Inflammatory macrophage treated with lipopolysaccharide for 4 hours (primary cell): ENCODE data around the gene PRKCH.
A peak's percentile ranks its signal among the peaks of the same experiment; 100 is the strongest.

Source experiments
- DNase-seq: peaks from one replicate; pipeline ENCODE4 v3.0.0-alpha.2; 2020

The PRKCH gene

DNA sequence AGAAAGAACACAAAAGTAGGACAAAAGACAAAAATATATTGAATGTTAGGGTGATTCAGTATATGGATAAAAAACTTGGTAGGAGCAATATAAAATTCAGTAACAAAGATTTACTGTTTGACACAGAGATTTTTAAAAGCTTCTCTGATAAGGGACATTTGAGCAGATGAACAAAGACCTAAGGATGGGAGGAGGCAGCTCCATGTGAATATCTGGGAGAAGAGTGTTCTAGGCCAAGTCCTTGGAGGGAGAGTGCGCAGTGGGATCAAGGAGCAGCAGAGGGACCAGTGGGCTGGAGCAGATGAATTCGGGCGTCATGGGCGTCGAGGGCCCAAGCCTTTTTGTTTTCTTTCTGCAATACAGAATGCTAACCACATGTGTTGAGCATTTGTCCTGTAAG is 174.4 kb downstream of the PRKCH start:
- no peak for DNase-seq

- DNase-seq = no peak
Observed at GRCh38 chr14:61498303-61498702, 176.9 kb downstream of the PRKCH start.

GRCh38 chr14:61498811-61499210 is 177.4 kb downstream of the PRKCH start:
- no peak for DNase-seq

- no peak for DNase-seq
Observed at GRCh38 chr14:61499991-61500390, 178.6 kb downstream of the PRKCH start.

GRCh38 chr14:61501714-61502458 is 180.5 kb downstream of the PRKCH start:
- DNase-seq = no peak

DNA sequence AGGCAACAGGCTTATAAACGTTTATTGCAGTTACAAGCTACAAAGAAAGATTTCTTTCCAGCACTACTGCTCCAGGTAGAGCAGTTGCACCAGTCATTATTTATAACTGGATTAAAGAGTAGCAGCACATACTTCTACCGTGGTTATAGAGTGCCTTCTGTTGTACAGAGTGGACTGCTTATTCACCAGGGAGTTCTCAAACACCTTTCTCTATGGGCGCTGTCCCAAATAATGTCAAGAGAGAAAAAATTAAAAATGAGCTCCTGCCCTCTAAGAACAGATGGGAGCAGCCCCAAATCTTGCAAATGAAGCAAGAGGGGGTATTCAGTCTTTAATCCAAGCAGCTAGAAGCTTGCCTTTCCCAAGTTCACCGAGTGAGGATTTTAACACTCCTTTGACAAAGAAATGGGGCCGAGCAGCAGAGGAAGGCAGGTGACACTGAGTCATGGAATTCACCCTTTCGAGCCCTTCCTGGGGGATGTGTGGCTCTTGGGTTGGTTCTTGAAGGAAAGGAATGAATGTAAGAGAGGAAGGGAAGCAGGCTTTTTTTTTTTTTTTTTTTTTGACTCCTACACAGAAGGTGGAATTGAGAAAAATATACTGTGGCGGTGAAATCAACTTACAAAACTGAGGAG is 181.2 kb downstream of the PRKCH start:
- peak; percentile 49 for DNase-seq

- no peak for DNase-seq
Observed at GRCh38 chr14:61503167-61503801, 181.9 kb downstream of the PRKCH start.

- DNase-seq = no peak
Observed at GRCh38 chr14:61504901-61505300, 183.5 kb downstream of the PRKCH start.

- DNase-seq = no peak
Observed at GRCh38 chr14:61505815-61506809, 184.7 kb downstream of the PRKCH start.

GRCh38 chr14:61508526-61508925 is 187.1 kb downstream of the PRKCH start:
- no peak for DNase-seq

GRCh38 chr14:61510736-61511557 is 189.6 kb downstream of the PRKCH start:
- no peak for DNase-seq

DNA sequence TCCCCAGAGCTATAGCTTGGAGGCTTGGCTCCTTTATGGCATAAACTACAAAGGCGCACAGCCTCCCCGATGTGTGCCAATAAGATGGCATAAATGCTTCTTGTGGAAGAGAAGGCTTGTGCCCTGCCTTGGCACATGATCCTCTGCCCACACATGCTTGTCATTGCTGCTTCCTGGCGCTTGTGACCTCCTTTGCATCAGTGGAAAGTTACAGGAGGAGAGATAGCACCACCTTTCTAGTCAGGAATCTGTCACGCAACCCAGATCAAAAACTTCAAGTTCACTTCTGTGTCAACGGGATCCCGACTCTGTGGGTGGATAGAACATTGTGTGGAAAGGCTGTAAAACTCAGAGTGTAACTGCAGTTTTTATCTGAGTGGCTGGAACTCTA is 190.2 kb downstream of the PRKCH start:
- DNase-seq = peak; percentile 74

GRCh38 chr14:61512026-61512834 is 190.9 kb downstream of the PRKCH start:
- peak; percentile 68 for DNase-seq

DNA sequence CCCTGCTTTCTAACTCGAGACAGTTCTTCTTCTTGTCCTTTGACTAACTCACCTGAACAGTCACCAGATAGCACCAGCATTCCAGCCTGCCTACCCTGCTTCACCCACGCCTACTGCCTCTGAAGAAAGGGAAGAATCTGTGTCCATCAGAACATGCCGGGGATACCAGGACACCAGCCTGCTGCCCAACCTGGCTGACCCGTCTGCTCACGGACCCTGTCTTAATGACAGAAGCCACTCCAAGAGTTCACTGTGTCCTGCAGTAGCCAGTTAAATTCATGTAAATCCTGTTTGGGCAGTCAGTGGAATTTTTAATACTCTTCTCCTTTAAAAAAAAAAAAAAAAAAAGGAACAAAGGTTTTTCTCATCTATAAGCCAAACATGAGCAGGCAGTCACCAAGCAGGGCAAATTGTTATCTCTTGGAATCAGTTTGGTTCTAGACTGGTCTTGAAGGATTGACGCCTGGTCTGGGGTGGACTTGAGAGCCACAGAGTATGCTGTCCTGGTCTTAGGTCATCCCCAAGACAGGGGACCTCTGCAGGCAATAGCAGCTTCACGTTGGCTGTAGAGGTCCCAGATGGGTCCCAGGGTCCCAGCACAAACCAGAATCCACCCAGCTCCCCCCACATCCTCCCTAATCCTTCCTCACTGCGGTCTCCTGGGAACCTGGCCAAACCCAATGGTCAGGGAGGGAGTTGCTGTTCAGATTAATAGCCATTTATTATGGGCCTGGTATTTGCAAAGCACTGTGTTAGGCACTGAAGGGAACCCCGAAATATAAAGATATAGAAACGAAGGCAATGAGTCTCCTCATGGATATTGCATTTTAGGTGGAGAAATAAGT is 192.8 kb downstream of the PRKCH start:
- no peak for DNase-seq

DNA sequence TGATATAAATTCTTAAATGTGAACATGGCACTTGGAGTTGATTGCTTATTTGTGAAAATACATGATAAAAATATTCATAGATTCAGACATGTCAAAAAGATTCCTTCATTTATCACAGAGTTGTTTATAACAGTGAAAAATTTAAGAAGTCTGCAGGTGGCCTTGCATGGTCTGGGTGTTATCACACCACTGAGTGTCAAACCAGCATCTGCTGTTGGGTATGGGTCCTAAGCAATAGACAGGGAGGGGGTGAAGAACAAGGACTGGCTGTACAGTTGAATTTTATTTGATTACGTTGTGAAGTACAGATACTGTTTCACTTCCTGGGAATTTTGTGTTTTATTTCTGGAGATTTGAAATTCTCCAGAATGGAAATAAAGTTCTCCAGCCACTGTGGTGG is 193.5 kb downstream of the PRKCH start:
- no peak for DNase-seq

DNA sequence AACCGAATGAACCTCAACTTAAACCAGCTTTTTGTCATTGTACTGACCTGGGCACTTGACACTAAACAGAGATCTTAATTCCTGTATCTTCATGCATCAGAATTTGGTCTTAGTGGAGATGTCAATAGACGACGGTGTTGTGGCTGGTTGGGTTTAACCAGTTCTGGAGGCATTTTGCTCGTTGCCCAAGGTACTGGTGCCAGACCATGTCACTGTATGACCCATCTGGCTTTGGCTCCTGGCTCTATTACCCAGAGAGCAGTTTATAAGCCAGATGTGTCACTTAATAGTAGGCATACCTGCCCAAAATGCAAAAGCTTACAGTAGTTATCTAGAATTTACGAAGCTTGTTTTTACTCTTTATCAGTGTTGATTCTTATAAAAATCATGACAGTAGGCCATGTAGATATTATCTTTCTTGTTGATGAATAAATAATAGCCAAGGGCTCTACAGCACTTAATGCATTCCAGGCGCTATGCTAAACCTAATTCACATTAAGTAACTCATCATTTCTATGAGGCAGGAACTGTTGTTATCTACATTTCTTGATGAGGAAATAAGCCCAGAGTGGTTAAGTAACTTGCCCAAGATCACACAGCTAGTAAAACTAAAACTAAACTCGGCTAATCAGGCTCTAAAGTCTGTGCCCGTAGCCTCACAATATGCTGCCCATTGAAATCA is 194.2 kb downstream of the PRKCH start:
- DNase-seq = no peak

DNA sequence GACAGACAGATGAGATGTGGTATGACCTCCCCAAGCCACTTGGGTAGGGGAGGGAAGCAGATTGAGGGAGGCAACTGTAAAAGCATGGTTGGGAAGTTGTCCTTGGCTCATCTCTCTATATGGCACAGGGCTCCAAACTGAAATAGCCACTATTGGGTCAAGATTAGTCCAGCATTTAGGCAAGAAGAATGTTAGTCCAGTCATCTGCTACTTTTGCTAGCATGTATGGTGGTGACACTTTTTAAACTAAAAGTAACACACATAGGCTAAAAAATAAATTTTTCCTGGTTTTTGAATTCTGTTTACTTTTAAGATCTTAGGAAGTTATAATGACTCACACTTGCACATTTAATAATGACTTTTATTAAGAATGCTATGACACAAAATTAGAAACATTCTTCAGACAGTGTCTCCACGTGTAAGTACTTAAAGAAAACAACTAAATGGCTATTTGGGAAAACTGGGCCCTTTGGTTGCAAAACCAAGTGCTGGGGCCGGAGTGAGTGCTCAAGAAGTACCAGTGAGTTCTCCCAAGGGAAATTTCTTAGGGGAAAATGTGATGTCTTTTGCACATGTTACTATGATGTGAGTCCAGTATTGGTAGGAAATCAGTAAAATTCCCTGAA is 194.9 kb downstream of the PRKCH start:
- no peak for DNase-seq

DNA sequence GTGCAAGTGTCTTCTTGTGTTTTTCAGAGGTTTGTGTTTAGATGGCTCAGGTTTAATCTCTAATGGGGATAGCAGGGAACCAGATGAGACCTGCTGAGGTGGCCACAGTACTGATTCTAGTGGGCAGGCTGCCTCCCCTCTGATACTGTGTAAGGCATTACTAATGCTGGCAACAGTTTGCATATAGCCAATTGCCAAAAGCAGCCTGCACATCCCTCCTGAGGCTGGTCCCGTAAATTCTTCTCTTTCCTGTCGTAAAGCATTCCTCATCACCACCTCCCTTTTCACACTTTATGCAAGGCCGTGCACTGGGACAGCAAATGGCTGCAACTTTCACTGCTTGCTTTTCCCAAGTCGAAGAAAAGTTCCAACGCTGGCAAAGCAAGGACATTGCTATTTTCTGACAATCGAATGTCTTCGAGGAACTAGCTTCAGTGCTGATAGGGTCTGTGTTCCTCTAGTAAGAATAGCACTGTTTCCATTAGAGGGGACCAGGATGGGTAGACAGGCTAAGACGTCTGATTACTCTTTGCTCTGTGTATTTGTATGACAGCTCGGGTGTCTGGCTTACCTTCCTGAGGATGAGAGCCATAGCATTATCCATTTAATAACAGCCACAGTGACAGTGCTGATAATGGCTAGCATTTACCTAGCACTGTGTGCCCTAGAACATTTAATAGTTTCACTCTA is 195.7 kb downstream of the PRKCH start:
- no peak for DNase-seq
